Fibroblast of mammary gland (primary cell): Measurements from ENCODE around the gene ZNF618.
A peak's percentile ranks its signal among the peaks of the same experiment; 100 is the strongest.

Experiments used
- DNase-seq: peaks from one replicate; pipeline ENCODE4 v3.0.0-alpha.2; 2010; ENCODE audit warnings: low read depth
- H3K4me3 ChIP-seq: 2 replicates; pipeline ENCODE4 v1.5.1; 2011; ENCODE audit warnings: low read depth, mild to moderate bottlenecking, low read length, moderate library complexity; ENCODE audit not compliant: control insufficient read depth
- TF ChIP-seq, protein P1 (sequence below): conservative IDR thresholded peaks from 2 replicates; pipeline ENCODE4 v1.5.1; 2011; ENCODE audit warnings: low read depth, low read length, inconsistent platforms; ENCODE audit not compliant: control insufficient read depth, insufficient read depth

Gene ZNF618, protein sequence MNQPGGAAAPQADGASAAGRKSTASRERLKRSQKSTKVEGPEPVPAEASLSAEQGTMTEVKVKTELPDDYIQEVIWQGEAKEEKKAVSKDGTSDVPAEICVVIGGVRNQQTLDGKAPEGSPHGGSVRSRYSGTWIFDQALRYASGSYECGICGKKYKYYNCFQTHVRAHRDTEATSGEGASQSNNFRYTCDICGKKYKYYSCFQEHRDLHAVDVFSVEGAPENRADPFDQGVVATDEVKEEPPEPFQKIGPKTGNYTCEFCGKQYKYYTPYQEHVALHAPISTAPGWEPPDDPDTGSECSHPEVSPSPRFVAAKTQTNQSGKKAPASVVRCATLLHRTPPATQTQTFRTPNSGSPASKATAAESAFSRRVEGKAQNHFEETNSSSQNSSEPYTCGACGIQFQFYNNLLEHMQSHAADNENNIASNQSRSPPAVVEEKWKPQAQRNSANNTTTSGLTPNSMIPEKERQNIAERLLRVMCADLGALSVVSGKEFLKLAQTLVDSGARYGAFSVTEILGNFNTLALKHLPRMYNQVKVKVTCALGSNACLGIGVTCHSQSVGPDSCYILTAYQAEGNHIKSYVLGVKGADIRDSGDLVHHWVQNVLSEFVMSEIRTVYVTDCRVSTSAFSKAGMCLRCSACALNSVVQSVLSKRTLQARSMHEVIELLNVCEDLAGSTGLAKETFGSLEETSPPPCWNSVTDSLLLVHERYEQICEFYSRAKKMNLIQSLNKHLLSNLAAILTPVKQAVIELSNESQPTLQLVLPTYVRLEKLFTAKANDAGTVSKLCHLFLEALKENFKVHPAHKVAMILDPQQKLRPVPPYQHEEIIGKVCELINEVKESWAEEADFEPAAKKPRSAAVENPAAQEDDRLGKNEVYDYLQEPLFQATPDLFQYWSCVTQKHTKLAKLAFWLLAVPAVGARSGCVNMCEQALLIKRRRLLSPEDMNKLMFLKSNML

DNA sequence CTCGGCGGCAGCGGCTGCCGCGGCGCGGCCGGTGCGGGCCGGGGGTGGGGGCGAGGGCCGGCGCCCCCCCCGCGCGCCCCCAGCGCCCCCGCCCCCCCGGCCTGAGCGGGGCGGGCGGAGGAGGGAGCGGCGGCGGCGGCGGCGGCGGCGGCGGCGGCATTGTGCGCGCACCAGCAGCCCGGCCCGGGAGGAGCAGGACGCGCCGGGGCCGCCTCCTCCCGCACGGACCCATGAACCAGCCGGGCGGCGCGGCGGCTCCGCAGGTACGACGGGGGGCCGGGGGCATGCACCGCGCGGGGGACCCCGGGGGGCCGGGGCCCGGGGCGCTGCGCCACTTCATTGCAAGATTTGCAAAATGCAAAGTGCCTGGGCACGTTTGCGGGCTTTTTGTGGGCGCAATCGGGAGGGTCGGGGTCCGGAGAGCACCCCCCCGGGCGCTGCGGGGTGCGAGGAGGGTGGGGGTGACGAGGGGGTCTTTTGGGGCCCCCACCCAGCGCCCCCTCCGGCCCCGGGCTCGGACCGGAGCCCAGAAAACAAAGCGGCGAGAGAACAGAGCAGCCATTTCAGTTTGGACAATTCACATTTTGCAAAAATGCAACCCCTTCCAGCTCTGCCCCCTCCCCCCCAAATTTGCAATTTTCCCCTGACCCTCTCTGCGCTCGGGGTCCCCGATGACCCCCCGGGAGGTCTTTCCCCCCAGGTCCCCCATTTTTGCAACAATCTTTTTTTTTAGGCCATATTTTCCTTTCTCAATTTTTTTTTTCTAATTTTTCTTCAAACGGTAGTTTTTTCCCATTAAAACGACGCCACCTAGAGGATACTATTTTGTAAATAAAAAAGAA is at the start of gene ZNF618:
Gene ZNF618 (plus strand): TSS at position 159 of the 842 bp plus-strand sequence. CDS start 72 bp downstream, at position 231.
- peak within 1 kb of the TSS; percentile 78 for H3K4me3 ChIP-seq
- no peak for DNase-seq
- TF ChIP-seq, protein P1, sequence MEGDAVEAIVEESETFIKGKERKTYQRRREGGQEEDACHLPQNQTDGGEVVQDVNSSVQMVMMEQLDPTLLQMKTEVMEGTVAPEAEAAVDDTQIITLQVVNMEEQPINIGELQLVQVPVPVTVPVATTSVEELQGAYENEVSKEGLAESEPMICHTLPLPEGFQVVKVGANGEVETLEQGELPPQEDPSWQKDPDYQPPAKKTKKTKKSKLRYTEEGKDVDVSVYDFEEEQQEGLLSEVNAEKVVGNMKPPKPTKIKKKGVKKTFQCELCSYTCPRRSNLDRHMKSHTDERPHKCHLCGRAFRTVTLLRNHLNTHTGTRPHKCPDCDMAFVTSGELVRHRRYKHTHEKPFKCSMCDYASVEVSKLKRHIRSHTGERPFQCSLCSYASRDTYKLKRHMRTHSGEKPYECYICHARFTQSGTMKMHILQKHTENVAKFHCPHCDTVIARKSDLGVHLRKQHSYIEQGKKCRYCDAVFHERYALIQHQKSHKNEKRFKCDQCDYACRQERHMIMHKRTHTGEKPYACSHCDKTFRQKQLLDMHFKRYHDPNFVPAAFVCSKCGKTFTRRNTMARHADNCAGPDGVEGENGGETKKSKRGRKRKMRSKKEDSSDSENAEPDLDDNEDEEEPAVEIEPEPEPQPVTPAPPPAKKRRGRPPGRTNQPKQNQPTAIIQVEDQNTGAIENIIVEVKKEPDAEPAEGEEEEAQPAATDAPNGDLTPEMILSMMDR: peak; percentile 44

DNA sequence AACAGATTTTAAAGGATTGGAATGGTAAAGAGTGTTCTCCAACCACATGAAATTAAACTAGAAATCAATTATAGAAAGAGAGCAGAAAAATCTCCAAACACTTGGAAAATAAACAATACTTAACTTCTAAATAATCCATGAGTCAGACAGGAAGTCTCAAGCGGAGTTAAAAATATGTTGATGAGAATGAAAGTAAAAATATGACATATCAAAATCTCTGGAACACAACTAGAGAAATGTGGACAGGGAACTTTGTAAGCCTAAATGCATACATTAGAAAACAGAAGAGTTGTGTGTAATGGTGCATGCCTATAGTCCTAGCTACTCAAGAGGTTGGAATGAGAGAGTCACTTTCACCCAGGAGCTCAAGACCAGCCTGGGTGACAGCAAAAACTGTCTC is 47.9 kb upstream of the ZNF618 start:
- H3K4me3 ChIP-seq: no peak overlapping the region
- TF ChIP-seq, protein P1: no peak
- DNase-seq: no peak

- no peak for DNase-seq
- no peak overlapping the region for H3K4me3 ChIP-seq
- TF ChIP-seq, protein P1: no peak
These were observed 38.8 kb upstream of the ZNF618 start for GRCh38 chr9:113837334-113837733.

DNA sequence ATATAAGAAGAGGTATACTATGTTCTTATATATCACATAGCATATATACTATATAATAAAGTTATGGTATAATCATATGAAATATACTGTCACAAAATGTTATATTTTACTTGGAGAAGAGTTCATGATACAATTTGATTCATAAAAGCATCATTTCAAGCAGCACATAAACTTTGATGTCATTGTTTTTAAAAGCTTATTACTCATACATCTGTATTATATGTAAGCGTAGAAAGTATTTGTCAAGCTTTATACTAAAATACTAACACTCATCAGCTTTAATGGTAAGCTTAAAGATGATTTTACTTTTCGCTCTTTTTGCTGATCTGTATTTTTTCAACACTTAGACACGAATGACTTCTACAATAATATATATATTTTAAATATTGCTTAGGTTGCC is 34.0 kb upstream of the ZNF618 start:
- no peak overlapping the region for H3K4me3 ChIP-seq
- TF ChIP-seq, protein P1: no peak
- DNase-seq: no peak

- no peak for DNase-seq
- TF ChIP-seq, protein P1: no peak
- no peak overlapping the region for H3K4me3 ChIP-seq
These were observed 31.6 kb upstream of the ZNF618 start for GRCh38 chr9:113844466-113844865.

- TF ChIP-seq, protein P1: no peak
- no peak overlapping the region for H3K4me3 ChIP-seq
- no peak for DNase-seq
These were observed 24.8 kb upstream of the ZNF618 start for GRCh38 chr9:113851359-113851758.
